ENCODE results near the gene FOXQ1.

The FOXQ1 gene, protein sequence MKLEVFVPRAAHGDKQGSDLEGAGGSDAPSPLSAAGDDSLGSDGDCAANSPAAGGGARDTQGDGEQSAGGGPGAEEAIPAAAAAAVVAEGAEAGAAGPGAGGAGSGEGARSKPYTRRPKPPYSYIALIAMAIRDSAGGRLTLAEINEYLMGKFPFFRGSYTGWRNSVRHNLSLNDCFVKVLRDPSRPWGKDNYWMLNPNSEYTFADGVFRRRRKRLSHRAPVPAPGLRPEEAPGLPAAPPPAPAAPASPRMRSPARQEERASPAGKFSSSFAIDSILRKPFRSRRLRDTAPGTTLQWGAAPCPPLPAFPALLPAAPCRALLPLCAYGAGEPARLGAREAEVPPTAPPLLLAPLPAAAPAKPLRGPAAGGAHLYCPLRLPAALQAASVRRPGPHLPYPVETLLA

DNA sequence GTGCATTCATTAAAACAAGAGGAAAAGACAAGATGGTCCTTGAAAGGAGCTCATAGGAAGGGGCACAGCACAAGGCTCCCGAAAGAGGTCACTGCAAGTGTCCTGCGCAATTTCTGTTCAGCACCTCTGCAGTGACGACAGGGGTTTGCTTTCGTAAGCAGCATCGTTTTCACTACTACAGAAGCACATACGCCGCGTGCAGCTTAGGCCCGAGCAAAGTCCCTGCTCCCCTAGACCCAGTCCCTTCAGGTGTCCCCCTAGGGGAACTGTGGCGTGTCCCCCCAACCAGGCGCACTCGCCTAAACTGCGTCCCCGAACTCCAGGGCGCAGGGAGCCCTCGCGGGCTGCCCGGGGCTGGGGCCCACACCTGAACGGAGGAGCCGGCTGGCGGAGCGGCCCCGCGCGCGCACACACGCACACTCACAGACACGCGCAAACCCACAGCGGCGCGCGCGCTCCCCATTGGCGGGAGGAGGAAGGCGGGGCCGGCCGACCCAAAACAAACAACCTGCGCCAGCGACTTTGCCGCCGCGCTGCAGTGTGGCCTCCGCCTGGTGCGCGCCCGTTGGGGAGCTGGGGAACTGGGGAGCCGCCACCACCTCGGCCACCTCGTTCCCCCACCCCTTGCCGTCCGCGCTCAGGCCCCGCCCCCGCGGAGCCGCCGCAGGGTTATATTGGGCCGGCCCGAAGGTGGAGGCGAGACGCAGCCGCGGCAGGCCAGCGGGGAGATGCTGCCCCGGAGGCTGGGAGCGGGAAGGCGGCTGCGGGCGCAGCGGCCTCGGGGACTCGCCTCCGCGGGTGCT is at the start of gene FOXQ1:
Gene FOXQ1, plus strand, starts transcription at position 699 of the 803 bp plus-strand sequence. CDS start 607 bp downstream, outside the sequence.
- peak in 1 of 2 experiments; percentile 43 for DNase-seq

DNA sequence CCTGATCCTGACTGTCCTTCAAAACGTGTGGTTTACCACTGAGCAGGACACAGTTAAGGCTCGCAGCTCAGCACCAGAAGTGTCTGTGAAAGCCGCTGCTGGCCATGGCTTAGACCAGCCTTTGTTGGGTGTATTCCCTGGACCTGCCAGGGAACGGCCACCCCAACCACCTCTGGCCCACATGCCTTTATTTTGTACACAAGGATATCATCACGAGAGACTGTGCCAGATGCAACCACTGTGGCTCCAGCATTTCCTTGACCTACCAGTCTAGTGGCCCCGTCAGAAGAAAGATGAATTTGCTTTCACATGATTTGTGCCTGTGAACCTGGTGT is 49.2 kb upstream of the FOXQ1 start:
- DNase-seq, result no peak

DNA sequence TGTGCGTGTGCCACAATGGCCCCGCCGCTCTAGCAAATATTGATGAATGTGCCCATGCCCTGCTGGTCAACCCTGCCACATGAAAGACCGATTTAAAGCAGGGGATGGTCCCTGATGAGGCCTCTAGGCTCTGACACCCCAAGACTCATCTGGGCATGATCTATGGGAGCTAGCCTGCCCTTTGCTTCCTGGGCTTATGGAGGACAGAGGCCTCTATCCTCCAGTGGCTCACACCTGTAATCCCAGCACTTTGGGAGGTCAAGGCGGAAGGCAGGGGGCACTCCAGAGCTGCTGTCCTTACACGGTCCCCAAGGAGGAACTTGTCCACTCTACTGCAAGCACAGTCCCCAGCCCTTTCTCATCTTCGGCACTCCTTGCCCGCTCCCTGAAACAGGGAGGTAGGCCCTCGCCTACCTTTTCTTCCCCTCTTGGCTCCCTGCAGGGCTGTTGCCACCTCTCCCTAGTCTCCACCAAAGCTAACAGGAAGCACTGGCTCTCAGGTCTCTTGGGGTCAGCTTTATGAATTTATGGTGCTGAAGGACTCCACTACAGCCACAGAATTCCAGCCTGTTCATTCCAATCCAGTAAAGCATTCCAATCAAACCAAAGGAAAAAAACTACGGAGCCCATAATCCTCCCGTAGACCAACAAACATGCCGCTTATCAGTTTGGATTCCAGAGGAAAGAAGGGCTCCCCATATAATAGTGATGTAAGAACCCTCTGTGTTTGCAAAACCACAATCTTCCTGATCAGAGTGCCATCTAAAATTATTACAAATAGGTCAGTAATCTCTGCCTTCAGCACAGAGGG is 48.7 kb upstream of the FOXQ1 start:
- DNase-seq, result no peak

DNA sequence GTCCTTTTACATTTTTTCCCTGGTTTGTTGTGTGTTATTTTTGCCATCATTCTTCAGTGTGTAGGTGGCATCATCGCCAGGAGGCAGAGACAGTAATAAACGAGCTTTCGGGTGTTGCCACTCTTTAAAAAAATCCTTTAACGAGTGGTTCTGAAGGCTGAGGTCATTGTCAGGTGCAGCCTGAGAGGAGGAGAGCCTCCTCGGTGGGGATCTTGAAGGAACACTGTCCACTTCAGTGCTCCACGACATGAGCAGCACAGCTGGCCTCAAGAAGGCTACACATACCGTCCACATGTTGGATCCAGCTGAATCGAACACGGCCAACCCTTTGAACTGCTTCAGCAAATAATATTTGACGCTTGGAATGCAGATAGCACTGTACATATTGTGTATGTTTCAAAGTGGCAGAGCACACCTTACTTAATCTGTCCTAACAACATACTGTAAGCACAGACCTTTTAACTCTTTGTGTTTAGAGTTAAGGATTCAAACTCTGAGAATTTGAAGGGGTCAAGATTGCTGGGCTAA is 48.0 kb upstream of the FOXQ1 start:
- DNase-seq, result no peak

DNA sequence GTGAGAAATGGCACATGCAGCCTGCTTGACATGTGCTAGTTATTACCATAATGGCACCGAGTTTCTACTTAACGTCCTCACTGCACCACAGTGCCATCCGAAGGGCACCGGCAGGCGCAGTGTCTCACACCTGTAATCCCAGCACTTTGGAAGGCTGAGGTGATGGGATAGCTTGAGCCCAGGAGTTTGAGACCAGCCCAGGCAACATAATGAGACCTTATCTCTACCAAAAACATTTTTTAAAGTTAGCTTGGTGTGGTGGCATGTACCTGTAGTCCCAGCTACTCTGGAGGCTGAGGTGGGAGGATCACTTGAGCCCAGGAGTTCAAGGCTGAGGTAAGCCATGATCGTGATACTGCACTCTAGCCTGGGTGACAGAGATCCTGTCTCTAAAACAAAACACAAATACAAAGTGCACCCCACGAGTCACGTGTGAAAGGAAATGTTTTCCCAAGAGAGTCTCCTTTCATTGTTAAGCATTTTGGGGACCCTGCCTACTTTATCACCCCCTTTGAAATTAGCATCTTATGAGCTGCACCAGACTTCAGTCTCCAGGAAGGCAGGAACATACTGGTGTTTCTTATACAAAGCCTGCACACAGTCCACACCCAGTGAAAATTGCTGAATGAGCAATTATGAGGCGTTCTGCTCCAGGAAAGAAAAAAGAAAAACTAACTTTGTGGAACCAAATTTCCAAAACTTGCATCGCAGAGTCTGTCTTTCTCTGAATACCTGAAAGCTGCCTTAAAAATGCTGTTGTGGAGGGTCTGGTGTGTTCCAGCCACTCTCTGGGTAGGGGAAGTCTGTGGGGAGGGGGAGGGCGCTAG is 47.1 kb upstream of the FOXQ1 start:
- no peak for DNase-seq

DNA sequence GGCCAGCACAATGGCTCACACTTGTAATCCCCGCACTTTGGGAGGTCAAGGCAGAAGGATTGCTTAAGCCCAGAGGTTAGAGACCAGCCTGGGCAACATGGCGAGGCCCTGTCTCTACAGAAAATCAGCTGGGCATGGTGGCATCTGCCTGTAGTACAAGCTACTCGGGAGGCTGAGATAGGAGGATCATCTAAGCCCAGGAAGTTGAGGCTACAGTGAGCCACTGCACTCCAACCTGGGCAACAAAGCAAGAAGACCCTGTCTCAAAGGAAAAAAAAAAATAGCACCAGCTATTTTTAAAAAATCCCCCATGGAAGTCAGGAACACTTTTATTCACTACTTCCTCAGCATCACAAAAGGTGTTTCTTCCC is 45.2 kb upstream of the FOXQ1 start:
- DNase-seq, result no peak

DNA sequence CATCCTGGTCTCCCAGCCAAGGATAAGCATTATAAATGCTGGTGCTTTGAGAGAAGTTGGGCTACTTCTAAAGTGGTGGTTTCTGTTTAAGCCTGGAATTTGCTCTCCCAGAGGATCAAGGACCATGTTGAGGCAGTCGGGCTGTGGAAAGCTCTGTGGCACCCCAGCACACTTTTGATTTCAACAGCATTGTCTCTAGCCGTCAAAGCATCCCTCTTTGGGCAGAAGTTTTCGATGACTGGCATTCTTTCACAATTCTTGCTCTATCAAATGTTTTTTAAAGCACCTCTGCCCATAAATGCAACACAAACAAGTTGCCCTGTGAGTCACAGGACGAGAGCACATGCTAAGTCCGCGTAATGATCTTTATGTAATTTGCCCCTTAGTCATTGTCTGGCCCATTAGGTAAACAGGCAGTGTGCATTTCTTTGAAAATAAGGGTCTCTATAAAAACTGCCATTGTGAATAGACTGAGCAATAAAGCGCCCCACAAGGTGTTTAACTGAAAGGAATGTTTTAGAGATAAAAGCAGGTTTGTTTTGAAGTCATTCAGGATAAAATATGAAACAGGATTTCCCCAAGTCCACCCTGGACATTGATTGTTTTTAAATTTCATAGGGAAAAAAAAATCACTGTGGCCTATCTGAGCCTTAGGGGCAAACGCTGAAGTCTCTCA is 44.7 kb upstream of the FOXQ1 start:
- DNase-seq, result no peak

DNA sequence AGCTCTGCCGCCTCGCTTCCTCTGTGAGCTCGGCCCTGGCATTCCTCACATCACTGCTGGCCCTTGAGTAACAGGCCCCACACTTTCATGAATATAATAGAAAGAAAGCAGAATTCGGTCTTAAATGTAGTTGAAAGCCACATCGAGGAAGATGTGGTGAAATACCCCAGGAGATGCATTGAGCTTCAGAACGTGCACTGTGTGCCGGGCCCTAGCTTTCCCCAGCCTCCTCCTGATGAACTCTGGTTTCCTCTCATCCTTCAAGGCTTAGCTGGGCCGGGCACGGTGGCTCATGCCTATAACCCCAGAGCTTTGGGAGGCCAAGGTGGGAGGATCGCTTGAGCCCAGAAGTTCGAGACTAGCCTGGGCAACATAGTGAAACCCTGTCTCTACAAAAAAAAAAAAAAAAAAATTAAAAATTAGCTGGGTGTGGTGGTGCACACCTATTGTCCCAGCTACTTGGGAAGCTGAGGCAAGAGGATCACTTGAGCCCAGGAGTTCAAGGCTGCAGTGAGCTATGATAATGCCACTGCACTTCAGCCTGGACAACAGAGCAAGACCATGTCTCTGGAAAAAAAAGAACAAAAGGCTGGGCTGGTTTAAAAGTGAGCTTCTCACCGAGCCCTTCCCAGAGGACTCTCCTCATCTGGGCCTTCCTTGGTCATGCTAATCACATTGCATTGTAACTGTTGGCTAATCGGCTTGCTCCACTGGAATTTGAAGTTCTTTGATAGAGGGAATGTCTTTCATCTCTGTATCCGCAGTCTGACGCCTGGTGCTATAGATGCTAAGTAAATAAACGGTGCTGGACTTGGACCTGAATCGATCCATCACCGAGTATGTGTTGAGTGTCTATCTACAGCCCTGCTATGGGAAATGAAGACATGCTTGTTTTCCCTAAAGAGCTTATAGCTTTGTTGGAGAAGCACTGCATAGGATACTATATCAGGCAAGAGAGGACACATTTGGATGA is 43.8 kb upstream of the FOXQ1 start:
- DNase-seq, result no peak

DNA sequence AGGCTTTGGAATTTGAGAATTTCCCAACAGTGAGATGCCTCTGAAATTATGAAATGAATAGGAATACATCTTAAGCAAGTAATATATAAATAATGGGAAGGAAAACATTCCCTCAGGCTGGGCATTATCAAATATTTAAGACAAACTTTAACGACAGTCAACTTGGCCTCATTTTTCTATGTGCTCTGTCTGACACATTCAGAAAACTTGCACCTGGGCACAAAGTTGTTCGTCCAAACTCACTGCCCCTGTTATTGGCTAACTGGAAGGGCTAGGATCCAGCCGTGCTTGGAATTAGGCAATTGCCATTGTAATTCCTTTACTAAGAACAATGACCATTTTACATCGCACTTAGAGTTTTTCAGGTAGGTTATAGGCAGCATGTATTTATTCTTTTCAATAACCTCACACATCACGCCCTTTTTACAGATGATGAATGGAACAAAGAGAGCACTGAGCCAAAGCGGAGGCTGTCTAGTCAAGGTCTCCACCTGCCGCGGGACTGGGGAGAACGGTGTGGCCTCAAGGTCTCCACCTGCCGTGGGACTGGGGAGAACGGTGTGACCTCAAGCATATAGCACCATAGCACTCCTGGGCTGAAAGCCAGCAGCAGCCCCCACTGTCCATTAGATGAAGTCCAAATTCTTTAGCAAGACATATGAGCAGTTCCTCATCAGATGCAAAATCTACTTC is 40.7 kb upstream of the FOXQ1 start:
- no peak for DNase-seq

DNA sequence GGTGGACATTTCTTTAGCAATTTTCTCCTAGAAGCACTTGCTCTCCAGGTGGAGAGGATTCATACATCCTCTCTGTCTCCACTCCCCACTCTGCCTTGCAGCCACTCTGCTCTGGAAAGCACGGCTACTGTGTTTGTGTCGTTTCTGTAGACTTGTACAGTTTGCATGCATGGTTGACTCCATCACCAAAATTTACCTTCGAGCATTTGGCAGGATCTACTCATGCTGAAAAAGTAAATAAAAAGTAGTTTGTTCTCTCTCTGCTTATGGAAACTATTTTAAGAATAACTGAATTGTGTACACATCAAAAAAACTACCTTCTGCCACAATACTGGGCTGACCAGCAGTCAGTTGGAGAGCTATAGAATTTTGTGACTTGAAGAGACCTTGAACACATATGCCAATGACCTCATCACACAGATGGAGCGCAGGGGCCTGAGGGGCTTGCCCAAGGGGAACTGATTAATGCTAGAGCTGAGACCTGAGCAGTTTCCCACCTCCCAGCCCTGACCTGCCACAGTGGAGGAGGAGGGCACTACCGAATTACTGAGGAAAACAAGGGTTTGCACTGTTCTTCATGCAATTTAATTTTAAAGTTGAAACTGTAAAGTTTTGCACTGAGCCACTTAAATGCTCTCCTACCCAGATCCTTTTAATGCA is 33.7 kb upstream of the FOXQ1 start:
- no peak for DNase-seq

DNA sequence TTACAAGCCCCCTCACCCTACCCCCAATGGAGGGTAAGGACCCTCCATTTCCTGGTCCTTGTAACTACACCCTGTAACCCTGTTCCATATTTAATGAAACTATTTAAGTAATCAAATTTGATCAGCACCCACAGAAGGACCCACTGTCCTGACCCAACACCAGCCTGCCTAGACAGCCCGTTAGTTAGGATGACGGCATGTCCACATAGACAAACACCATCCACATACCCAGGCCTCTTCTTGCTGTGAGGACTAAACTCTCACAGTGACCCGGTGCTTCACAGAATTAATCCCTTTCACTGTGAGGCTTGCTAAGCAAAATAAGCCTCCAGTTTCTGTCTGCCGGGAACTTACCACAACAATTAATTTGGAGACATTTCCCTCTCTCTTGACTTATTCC is 32.8 kb upstream of the FOXQ1 start:
- DNase-seq, result no peak

DNA sequence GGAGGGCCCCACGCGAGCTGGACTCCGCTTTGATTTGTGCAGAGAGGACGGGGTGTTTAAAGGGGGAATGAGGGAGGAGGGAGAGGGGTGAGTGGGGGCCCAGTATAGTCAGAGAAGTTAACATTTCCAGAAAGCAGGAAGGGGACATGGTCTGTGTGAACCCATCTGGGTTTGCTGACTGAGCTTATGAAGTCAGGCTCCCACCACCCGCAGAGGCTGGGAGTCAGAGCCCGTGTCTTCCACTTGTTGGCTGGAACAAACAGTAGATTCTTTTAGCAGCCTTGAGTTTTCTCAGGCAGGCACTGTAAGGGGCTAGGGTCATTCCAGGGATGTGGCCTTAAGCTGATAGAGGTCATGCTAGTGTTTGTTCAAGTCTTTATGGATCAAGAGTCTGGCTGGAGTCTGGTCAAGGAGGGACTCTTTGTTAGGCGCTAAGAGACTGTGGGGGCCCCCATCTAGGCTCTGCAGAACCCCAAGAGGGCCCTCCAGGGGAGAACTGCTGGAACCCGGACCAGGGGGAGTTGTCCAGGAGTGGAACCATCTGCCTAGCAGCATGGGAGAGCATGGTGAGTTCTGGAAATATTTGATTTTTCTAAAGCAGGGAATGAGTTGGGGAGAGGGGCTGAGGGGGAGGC is 31.1 kb upstream of the FOXQ1 start:
- no peak for DNase-seq

DNA sequence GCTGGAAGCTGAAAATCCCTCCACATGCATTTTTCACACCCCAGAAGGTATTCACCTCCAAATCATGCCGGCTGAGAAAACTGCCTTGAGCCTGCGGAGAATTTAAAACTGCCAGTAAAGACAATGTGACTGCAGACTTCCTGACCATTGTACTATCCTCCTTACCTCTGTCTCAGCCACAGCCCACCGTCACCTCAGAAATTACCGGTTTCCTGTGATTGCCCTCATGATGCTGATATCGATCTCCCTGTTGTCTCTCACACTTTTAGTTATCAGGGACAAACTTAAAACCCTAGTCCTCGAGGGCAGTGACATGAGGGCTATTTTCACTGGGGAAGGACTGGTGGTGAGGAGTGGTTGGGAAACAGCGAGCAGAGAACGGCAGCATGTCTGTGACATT is 30.2 kb upstream of the FOXQ1 start:
- DNase-seq, result no peak

DNA sequence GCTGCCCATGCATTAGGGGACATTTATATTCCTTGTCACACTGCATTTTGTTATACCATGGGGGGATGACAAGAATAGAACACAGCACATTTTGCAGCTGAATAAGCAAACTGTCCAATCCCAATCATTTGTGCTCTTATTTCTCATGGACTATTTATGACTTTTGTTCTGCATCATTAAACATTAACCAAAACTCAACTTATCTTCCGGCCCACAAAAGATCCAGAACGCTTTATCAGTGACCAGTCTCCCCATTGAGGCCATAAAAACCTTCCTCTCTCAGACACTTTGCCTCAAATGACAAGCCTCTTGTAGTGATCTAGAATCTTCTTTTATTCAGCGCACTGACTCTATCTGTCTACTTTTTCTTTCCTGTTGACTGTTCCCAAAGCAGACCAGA is 28.4 kb upstream of the FOXQ1 start:
- no peak for DNase-seq

DNA sequence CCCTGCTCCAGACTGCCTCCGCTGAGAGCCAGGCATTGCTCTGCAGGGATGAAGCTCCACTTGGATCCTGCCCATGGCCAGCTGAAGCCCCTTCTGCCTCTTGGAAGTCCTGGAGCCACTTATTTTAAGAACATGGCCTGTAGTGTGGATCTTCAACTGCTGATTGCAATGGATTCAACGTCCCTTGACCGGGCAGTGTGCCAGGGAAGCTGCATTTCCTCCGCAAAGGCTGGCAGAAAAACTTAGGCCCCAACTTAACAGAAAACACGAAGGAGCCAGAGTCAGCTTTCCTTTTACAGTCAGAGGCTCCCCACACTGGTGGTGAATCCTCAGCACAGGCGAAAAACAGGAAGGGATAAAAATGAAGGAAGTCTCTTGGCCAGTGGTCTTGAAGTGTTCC is 26.3 kb upstream of the FOXQ1 start:
- no peak for DNase-seq

DNA sequence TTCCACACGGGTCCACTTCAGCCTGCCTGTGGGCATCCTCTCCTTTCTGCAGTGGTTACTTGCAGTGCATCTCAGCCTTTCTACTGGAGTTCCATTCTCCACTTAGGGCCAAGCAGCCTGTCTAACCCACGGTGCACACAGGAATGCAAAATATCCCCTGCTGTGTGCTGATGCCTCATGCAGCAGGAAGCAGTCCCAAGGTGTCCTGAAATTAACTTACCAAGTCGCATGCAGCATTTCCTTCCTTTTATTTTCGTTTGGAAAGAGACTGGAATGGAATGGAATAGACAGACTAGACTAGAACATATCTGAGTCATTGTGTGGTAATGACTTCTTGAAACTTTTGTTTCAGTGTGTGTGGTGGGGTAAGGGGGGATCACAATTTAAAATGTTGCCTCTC is 25.9 kb upstream of the FOXQ1 start:
- DNase-seq, result no peak

DNA sequence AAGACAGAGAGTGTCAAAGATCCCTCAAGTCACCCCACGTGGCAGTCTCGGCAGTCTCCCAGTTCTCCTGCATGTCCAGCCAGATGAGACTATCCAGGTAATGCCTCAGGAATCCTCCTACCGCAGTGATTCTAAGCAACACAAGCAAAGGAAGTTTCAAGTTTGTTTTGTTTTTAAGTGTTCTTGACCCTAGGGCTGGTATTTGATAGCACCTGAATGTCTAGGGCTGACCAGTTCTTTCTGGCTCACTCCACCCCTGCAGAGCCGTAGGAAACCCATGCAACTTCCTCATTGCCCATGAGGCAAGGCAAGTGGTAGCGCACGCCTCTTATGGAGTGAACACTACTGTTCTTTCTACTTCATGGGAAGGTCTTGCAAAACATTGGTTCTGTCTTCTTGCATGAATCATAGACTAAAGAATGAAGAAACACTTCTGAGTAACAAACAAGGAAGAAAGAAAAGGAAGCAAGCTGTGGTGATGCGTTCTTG is 24.8 kb upstream of the FOXQ1 start:
- peak in 1 of 2 experiments; percentile 25 for DNase-seq

DNA sequence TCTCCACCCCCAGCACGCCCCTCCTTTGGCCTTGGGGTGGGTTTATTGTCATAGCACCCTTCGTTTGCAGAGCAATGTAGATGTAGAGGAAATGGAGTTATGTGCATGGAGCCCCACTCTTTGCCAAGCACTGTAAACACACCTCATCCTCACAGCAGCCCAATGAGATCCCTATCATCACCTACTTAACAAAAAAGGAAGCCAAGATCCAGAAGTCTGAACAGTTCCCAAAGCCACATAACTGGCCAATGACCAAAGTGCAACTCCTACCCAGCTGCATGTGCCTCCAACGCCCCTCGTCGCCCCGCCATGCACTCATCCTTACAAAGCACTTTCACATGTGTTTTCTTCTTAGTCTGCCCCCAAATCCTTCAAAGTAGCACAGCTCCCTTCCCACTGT is 21.8 kb upstream of the FOXQ1 start:
- no peak for DNase-seq

DNA sequence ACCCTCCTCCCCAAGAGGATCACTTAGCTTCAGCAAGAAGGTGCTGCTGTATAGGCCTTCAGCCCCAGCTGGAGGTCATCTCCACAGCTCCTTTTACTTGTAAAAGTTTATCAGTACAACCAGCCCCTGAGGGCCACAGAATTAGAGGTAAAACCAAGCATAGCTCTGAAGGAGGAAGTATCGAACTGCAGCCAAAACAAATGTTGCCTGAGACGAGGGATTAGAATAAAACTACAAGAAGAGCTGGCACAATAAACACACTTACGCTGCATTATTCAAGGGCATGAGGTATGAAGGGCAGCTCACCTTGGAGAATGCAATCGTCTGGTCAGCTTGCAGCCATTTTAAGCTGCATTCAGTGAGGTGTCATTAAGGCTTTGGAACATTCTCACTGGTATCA is 21.1 kb upstream of the FOXQ1 start:
- DNase-seq, result no peak

Data from SW 1271 (cell line).